Activated CD8-positive, alpha-beta T cell treated with anti-CD3 and anti-CD28 coated beads, Interleukin-2, amount 10 ng/mL, durations not matched to agents 7 days and 5 days (primary cell): ENCODE results near the gene DSG3. TPM values are rescaled to one million over a fixed set of nuclear protein-coding genes. Genes with fewer than 3 reads are reported as not detected.
A peak's percentile ranks its signal among the peaks of the same experiment; 100 is the strongest.
"Not testable (repeated sequence)": the region's sequence is repeated elsewhere in the genome, so short reads cannot be mapped to it uniquely, and the experiment has no call there.

Experiments used
- ATAC-seq: fragments of 150-1000 bp; cut with Tn5 transposase; one replicate; pipeline ENCODE4 v1.10.0; 2021; ENCODE audit warnings: moderate library complexity
- CTCF ChIA-PET: fragments of 350-600 bp; sonication (Branson Sonifier 250); formaldehyde crosslinking; loops from one replicate; lab custom pipeline; 2021; ENCODE audit warnings: antibody characterized with exemption; lab: Charles Lee
- POLR2A ChIA-PET: fragments of 350-600 bp; sonication (Branson Sonifier 250); formaldehyde crosslinking; loops from one replicate; lab custom pipeline; 2021; ENCODE audit warnings: antibody characterized with exemption; lab: Charles Lee
- DNase-seq: peaks from one replicate; pipeline ENCODE4 v3.0.0-alpha.2; 2020
- H3K27ac Mint-ChIP-seq: one replicate; pipeline ENCODE4 v1.8.0; 2021; ENCODE audit warnings: mild to moderate bottlenecking, mixed read lengths
- H3K27me3 Mint-ChIP-seq: one replicate; pipeline ENCODE4 v1.8.0; 2021; ENCODE audit warnings: low read depth, mixed read lengths
- H3K36me3 Mint-ChIP-seq: one replicate; pipeline ENCODE4 v1.8.0; 2021; ENCODE audit warnings: low read depth, mixed read lengths
- H3K4me1 Mint-ChIP-seq: one replicate; pipeline ENCODE4 v1.8.0; 2021; ENCODE audit warnings: low read depth, mixed read lengths
- H3K4me3 Mint-ChIP-seq: one replicate; pipeline ENCODE4 v1.8.0; 2021; ENCODE audit warnings: mild to moderate bottlenecking, mixed read lengths
- H3K9me3 Mint-ChIP-seq: one replicate; pipeline ENCODE4 v1.8.0; 2022; ENCODE audit warnings: mixed read lengths; ENCODE audit not compliant: insufficient read depth
- total RNA-seq, 2 experiments: library from RNA; stranded (reverse); gene quantifications; one replicate each; pipeline ENCODE4 v1.2.3, GENCODE V29; 2021

The DSG3 gene
- total RNA-seq, 2 experiments from 2014 or later = not detected

DNA sequence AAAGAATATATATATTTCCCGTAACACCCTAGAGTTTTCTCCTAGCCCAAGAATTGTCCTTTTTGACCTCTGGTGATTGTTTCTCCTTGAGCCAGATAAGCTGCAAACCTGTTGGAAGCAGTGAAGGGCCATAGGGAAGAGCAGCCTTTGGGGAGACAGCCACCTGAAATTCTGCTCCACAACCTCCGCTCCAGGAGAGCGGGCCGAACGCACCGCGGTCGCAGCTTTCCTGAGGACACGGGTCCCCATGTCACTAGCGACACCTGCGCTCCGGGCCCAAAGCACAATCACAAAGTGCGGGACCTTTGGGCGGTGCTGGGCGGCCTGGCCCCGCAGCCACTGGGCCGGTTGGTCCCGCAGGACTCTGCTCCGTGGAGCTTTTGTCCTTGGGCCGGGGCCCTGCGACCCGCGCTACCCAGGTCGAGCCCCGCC, 49.9 kb downstream of the DSG3 start:
- ATAC-seq = peak; percentile 28
- Mint-ChIP-seq H3K27me3 (peaks cover 40% of the 10 kb centered on the region), H3K4me1 (peaks cover 6% of the 10 kb centered on the region), H3K36me3 (no peaks in the 10 kb centered on the region), H3K4me3 (no peak overlapping the region), H3K27ac (no peak overlapping the region), H3K9me3 (no peaks in the 10 kb centered on the region)
- no peak for DNase-seq
- ChIA-PET CTCF (no interaction called here), POLR2A (no interaction called here)

DNA sequence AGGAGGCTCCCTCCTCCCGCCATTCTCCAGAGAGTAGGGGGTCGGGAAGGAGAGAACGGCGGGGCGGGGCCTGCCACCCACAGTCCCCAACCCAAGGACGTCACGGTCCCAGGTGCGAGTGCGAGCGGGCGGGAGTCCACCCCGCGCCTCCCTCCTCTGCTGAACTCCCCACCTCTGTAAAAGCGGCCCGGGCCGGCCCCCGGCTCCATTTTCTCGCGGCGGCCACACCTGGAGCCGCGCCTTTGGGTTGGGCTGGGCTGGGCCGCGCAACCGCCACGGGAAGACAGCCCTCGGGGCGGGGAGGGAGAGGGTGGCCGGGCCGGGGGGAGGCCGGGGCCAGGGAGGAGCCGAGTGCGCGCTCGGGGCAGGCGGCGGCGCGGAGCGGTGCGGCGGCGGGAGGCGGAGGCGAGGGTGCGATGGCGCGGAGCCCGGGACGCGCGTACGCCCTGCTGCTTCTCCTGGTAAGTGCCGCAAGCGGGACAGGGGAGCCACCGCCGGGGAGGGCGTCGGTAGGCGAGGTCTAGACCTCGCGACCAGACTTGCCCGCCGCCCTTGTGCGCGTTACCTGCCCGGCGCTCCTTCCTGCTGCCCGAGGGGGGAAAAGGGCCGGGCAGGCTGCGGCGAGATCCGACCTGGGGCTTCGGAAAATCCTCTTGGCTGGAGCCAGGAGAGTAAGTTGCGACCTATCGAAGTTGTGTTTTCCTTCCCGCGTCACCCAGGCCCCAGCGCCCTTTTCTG, 50.5 kb downstream of the DSG3 start, which contains the start of gene DSG2:
TSS of gene DSG2 (plus strand) at position 342 of the 738 bp plus-strand sequence. CDS start at position 417, 75 bp downstream.
- ATAC-seq (peak; percentile 90), DNase-seq (peak; percentile 34)
- Mint-ChIP-seq H3K4me3 (peak within 1 kb of the TSS; percentile 68), H3K27me3 (peaks cover 40% of the 10 kb centered on the region), H3K27ac (no peak within 1 kb of the TSS), H3K9me3 (no peaks in the 10 kb centered on the region), H3K36me3 (no peaks in the 10 kb centered on the region), H3K4me1 (peaks cover 6% of the 10 kb centered on the region)
- ChIA-PET POLR2A (no interaction called here), CTCF (no interaction called here)

DNA sequence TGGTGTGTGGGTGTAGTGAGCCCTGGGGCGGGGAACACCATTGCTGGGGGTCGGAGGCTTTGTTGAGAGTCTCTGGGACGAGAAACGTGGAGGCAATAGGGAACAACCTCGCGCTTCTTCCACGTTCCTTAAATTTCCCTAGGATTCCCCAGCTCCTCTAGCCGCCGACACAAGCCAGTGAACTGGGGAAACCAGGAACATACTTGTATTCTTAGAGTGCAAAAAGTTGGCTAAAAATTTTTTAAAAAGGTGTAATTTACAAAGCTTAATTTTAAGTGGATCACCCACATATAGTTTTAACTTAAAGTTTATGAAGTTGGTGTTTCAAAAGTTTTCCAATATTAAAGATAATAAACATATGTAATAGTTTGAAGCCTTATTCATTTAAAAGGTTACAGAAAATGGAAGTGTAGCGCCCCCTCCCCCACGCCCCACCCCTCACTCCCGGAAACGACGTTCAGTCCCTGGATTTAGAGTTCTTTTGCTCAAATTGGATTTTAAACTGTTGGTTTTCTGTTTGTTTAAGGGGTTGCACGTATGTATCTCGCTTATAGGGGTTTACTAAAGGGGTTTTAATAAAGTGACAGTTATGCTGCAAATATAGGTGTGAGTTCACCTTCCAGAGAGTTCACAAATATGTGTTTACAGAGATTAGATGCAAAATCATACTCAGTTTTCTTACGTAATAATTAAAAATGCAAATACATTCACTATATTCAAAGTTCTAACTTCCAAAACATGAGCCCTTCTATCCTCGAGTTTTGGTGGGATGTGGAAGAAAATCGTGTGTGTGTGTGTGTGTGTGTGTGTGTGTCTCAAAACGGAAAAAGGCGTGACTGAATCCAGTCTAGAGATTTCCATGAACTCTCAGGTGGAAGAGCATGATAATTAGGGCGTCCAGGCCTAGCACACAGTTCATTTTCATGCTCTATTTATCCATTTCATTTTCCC, 51.3 kb downstream of the DSG3 start:
- no peak for DNase-seq
- H3K36me3 Mint-ChIP-seq = no peaks in the 10 kb centered on the region
- CTCF ChIA-PET = no interaction called here
- POLR2A ChIA-PET = no interaction called here
- peaks cover 6% of the 10 kb centered on the region for H3K4me1 Mint-ChIP-seq
- H3K27ac Mint-ChIP-seq = no peak overlapping the region
- H3K4me3 Mint-ChIP-seq = peak overlapping the region; percentile 68
- H3K9me3 Mint-ChIP-seq = no peaks in the 10 kb centered on the region
- ATAC-seq = no peak
- peaks cover 40% of the 10 kb centered on the region for H3K27me3 Mint-ChIP-seq

DNA sequence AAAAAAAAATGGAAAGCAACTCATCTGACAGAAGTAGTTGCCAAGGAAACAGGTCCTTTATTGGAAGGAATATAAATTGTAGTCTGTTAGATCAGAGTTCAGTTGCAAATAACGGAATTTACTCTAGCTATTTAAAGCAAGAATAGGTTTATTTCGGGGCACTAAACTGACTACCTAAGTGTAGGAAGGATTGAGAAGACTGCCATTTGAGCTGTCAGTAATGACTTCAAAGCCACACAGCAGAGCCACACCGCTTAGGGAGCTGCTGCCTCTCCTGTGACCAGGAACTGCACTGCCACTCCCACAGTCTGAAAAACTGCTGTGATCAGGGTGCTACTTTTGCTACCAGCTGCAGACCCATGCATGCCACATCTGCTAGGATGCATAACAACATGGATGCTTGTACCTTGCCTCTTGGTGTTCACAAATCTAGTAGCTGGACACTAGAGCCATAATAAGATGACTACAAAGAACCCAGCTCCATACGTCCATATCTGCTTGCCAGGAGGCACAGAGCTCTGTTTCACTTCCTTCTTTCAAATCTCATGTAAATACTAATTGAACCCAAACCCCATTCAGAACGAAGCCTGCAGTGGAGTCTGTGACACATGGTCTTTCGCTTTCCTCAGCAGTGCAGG, 52.6 kb downstream of the DSG3 start:
- POLR2A ChIA-PET = no interaction called here
- Mint-ChIP-seq H3K9me3 (no peaks in the 10 kb centered on the region), H3K4me3 (no peak overlapping the region), H3K4me1 (peaks cover 6% of the 10 kb centered on the region), H3K36me3 (no peaks in the 10 kb centered on the region), H3K27ac (no peak overlapping the region), H3K27me3 (peaks cover 40% of the 10 kb centered on the region)
- DNase-seq (no peak), ATAC-seq (no peak)
- CTCF ChIA-PET = no interaction called here

- Mint-ChIP-seq H3K36me3 (no peaks in the 10 kb centered on the region), H3K4me3 (no peak overlapping the region), H3K27me3 (peaks cover 21% of the 10 kb centered on the region), H3K27ac (no peak overlapping the region), H3K4me1 (peaks cover 6% of the 10 kb centered on the region), H3K9me3 (no peaks in the 10 kb centered on the region)
- DNase-seq = no peak
- ChIA-PET CTCF (no interaction called here), POLR2A (no interaction called here)
- no peak for ATAC-seq
Observed at GRCh38 chr18:31503011-31503410, 55.5 kb downstream of the DSG3 start.

- DNase-seq (no peak), ATAC-seq (no peak)
- Mint-ChIP-seq H3K36me3 (no peaks in the 10 kb centered on the region), H3K9me3 (no peaks in the 10 kb centered on the region), H3K27me3 (peaks cover 8% of the 10 kb centered on the region), H3K4me1 (no peaks in the 10 kb centered on the region), H3K27ac (no peak overlapping the region), H3K4me3 (no peak overlapping the region)
- POLR2A ChIA-PET = no interaction called here
- CTCF ChIA-PET = no interaction called here
Observed at GRCh38 chr18:31504455-31505147, 57.1 kb downstream of the DSG3 start.

GRCh38 chr18:31505156-31505555, 57.6 kb downstream of the DSG3 start:
- no peaks in the 10 kb centered on the region for H3K4me1 Mint-ChIP-seq
- H3K36me3 Mint-ChIP-seq = no peaks in the 10 kb centered on the region
- DNase-seq (no peak), ATAC-seq (no peak)
- no peak overlapping the region for H3K27ac Mint-ChIP-seq
- no peak overlapping the region for H3K4me3 Mint-ChIP-seq
- no peaks in the 10 kb centered on the region for H3K9me3 Mint-ChIP-seq
- H3K27me3 Mint-ChIP-seq = peaks cover 7% of the 10 kb centered on the region
- ChIA-PET POLR2A (no interaction called here), CTCF (no interaction called here)

DNA sequence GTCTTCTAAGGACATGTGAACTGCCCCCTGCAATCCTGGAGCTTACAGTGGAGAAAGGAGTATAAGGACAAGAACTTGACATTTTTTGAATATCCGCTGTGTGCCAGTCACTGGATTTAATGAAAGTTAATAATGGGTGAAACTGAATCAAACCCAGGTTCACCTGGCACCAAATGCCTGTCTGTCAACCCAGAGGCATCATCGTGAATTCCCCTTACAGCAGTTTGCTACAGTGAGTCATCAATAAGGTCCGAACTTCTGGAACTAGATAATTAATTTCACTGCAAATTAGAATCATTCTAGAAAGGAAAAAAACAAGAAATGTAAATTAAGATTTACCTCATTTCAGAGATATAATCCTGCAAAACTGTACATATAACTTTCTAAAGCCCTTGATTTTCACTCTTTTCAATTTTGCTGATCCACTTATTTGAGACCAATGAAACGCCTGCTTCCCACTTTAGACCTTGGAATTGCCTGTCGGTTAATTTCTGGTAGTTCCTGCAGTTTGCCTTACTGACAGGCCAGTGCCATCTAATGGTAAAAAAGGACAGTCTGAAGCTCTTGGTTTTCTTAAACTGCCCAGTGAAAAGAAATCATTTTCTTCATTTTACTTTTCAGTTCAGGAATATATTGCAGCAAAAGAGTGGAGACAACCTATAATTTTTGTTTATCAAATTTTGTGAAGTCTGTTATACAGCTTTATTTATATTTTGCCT, 58.6 kb downstream of the DSG3 start:
- Mint-ChIP-seq H3K36me3 (no peaks in the 10 kb centered on the region), H3K4me1 (no peaks in the 10 kb centered on the region), H3K27ac (no peak overlapping the region), H3K9me3 (no peaks in the 10 kb centered on the region), H3K27me3 (peaks cover 3% of the 10 kb centered on the region), H3K4me3 (no peak overlapping the region)
- ATAC-seq (no peak), DNase-seq (no peak)
- ChIA-PET POLR2A (no interaction called here), CTCF (no interaction called here)

DNA sequence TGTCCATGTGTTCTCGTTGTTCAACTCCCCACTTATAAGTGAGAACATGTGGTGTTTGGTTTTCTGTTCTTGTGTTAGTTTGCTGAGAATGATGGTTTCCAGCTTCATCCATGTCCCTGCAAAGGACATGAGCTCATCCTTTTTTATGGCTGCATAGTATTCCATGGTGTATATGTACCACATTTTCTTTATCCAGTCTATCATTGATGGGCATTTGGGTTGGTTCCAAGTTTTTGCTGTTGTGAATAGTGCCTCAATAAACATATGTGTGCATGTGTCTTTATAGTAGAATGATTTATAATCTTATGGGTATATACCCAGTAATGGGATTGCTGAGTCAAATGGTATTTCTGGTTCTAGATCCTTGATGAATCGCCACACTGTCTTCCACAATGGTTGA, 59.6 kb downstream of the DSG3 start:
- H3K9me3 Mint-ChIP-seq, ATAC-seq, H3K27ac Mint-ChIP-seq, H3K27me3 Mint-ChIP-seq, H3K4me1 Mint-ChIP-seq, H3K36me3 Mint-ChIP-seq, DNase-seq, CTCF ChIA-PET, POLR2A ChIA-PET, H3K4me3 Mint-ChIP-seq: not testable (repeated sequence)

DNA sequence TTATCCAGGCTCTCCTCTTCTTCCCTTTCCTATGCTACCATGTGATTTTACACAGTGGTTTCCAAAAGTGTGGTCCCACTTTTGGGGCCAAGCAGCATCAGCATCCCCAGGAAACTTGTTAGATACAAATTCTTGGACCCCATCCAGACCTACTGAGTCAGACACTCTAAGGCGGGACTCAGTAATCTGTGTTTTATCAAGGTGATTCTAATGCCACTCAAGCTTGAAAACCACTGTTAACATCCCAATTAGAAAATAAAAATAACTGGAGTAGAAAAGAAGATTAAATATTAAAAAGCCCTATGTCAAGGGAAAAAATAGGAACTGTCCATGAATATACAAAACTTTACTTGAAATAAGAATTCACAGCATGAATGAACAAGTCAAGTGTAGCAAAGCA, 61.2 kb downstream of the DSG3 start:
- ATAC-seq = no peak
- POLR2A ChIA-PET = no interaction called here
- Mint-ChIP-seq H3K9me3 (no peaks in the 10 kb centered on the region), H3K36me3 (no peaks in the 10 kb centered on the region), H3K4me3 (no peak overlapping the region), H3K27ac (no peak overlapping the region), H3K27me3 (no peaks in the 10 kb centered on the region), H3K4me1 (no peaks in the 10 kb centered on the region)
- DNase-seq = no peak
- CTCF ChIA-PET = no interaction called here

DNA sequence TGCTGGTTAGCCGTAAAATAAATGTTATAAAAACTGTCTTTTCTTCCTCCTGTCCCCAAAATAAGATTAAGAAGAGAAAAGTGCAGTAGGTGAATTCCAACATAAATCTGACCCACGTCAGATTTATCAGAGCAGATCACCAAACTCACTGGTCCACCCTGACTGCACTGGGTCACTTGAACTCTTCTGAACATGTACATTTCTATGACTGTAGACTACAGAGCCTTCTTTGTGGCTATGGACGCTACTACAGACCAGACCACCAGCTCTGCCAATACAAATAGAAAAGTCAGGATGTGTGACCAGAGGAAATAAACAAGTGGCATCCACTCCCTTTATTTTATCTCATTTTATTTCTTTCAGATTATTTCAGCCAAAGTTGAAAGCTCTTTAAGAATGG, 62.0 kb downstream of the DSG3 start:
- Mint-ChIP-seq H3K4me3 (no peak overlapping the region), H3K27ac (no peak overlapping the region), H3K4me1 (no peaks in the 10 kb centered on the region), H3K9me3 (no peaks in the 10 kb centered on the region), H3K27me3 (no peaks in the 10 kb centered on the region), H3K36me3 (no peaks in the 10 kb centered on the region)
- ChIA-PET POLR2A (no interaction called here), CTCF (no interaction called here)
- DNase-seq = no peak
- ATAC-seq = no peak
